Heart right ventricle (tissue), 16 donors: ENCODE measurements around the gene KATNBL1. TPM values are rescaled to one million over a fixed set of nuclear protein-coding genes. Genes with fewer than 3 reads are reported as not detected.

Experiments
- ATAC-seq, 8 donors: fragments of 200-7000 bp; cut with Tn5 transposase; one replicate each; pipeline ENCODE4 v1.9.1; 2020; ENCODE audit warnings: mild to moderate bottlenecking in 8 of 8, moderate library complexity in 8 of 8, moderate number of reproducible peaks in 1 of 8
- DNase-seq, 2 donors: peaks; one replicate each; pipeline ENCODE4 v3.0.0-alpha.2; 2020
- H3K27ac ChIP-seq, 10 donors: fragments of 200-600 bp; sonication (generic) in 2 of 10; one replicate each; pipeline versions ENCODE4 v1.5.0 to v1.8.0; 2020 to 2022; ENCODE audit warnings: mild to moderate bottlenecking in 3 of 10
- H3K27me3 ChIP-seq, 7 donors: fragments of 200-600 bp; one replicate each; pipeline ENCODE4 v1.8.0; 2021 to 2022; ENCODE audit warnings: mild to moderate bottlenecking in 2 of 7
- H3K36me3 ChIP-seq, 9 donors: fragments of 200-600 bp; sonication (generic) in 1 of 9; one replicate each; pipeline versions ENCODE4 v1.5.0 to v1.8.0; 2020 to 2022; ENCODE audit warnings: mild to moderate bottlenecking in 2 of 9
- H3K4me1 ChIP-seq, 9 donors: fragments of 200-600 bp; sonication (generic) in 1 of 9; one replicate each; pipeline versions ENCODE4 v1.5.0 to v1.8.0; 2020 to 2022; ENCODE audit warnings: mild to moderate bottlenecking in 4 of 9
- H3K4me3 ChIP-seq, 10 donors: fragments of 200-600 bp; sonication (generic) in 2 of 10; one replicate each; pipeline versions ENCODE4 v1.5.0 to v1.8.0; 2020 to 2022; ENCODE audit warnings: mild to moderate bottlenecking in 7 of 10, moderate library complexity in 2 of 10
- H3K9me3 ChIP-seq, 11 donors: fragments of 200-600 bp in 10 of 11; sonication (generic) in 2 of 11; one replicate each; pipeline versions ENCODE4 v1.5.0 to v1.8.0; 2013 to 2022; ENCODE audit warnings: mild to moderate bottlenecking in 2 of 11, control low read depth in 1 of 11, moderate library complexity in 1 of 11
- WGBS, 2 donors: extraction: QIAGEN DNeasy Blood & Tissue Kit; methylation state at CpG; one replicate each; pipeline ENCODE4 v1.1.7; 2013; ENCODE audit warnings: inconsistent platforms in 1 of 2; 5-methylcytosine and 5-hydroxymethylcytosine counted together
- intact Hi-C, 10 donors: fragments of 100-400 bp; cut with DNase I; formaldehyde crosslinking; loops; one replicate each; pipeline versions ENCODE4 v1.11.1 to v1.14.2; 2022
- polyA plus RNA-seq, 2 donors: library from polyadenylated mRNA; stranded (reverse); fragments of 200-250 nt; gene quantifications; one replicate each; pipeline ENCODE4 v1.2.3, GENCODE V29; 2013
- total RNA-seq, 10 donors: library from RNA; stranded (reverse); fragmentation: NEBNext Ultra II Directional in 3 of 10; extraction: Animal tissue kit (Norgen Biotek cat#: 25700) in 3 of 10; gene quantifications; one replicate each; pipeline versions ENCODE4 v1.2.1 to v1.2.4, GENCODE V29; 2021 to 2023
- TF ChIP-seq, protein P1 (sequence below), 9 donors: fragments of 200-600 bp; sonication (generic) in 2 of 9; IDR thresholded peaks; one replicate each; pipeline versions ENCODE4 v1.5.0 to v1.8.0; 2021 to 2022; ENCODE audit warnings: antibody characterized with exemption in 9 of 9, mild to moderate bottlenecking in 5 of 9, moderate library complexity in 1 of 9
- donor health status: Arrhythmogenic right ventricular cardiomyopathy.
- donor health status: ischemic (EF 13 %, LVEDD 7.1; RV severe dilation, severe dysfunction).
- donor health status: healthy with polysubstance abuse.
- donor health status: DM: no; HTN: yes; CAD: no.
- donor health status: DM: no; HTN: no; CAD: no.
- donor health status: ischemic (EF 25% LVEDD 6.9; RV normal size, moderate dysfunction).
- donor health status: ischemic (EF 25% LVEDD 5.7; RV mildly dilated, moderate dysfunction).
- donor health status: healthy.
- donor health status: DM: yes; HTN: yes; CAD: no.
- donor health status: Ischemic cardiomyopathy.
- donor health status: ischemic (EF 35%, LVEDD 5.7; RV mildly dilated, moderate dysfunction).
- donor health status: nonischemic (EF 11% LVEDD 7.7; RV severe dilation, severe dysfunction).
- donor health status: DM: yes; HTN: yes; CAD: no.
- donor health status: PGD.
- donor health status: ischemic (EF 29% LVEDD 5.4; RV normal size, mild dysfunction).
- donor health status: nonischemic (EF 23%, LVEDD 6.1; RV moderate dilation, normal function).

Gene KATNBL1
- total and polyA plus RNA-seq, 12 donors = 10.6 to 41.6 (median 17.4) TPM

DNA sequence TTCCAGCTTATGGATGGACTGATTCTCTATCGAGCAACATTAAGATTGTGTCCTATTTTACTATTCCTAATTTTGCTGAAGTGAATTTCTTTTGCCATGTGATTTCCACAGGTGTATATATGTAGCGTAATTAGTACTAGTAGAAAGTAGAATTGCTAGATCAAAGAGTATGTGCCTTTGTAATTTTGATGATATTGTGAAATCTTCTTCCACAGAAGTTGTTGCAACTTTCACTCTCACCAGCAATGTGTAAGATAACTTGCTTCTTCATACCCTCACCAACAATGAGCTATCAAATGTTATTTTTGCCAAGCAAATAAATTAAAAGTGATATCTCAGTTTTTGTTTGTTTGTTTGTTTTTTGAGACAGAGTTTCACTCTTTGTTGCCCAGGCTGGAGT is 102.6 kb downstream of the KATNBL1 start:
- intact Hi-C loops = loop anchor here in 5 of 10 donors (5.0 to 10.0 kb wide), 3 partner anchors 73 to 257 kb away; partner anchors contain the start of genes LPCAT4 (in 3 of the 5), AVEN (in 1 of the 5) and KATNBL1 (in 1 of the 5)
- no peaks in the 10 kb centered on the region for H3K36me3 ChIP-seq
- no peak for ATAC-seq

DNA sequence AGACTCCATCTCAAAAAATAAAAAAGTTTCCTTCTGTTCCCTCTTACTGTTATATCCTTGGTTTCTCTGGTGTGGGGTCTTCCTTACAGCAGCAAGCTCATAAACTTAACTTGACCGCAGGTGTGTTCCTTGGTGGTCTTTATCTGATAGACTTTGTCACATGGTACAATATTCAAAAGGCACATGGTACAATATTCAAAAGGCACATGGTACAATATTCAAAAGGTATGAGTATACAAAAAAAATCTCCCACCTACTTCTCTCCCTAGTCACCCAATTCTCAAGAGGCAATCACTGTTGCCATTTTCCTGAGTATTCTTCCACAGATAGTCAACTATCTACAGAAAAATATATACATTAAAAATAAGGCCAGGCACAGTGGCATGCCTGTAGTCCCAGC is 103.5 kb downstream of the KATNBL1 start:
- no peaks in the 10 kb centered on the region for H3K36me3 ChIP-seq
- peaks cover 3 to 11% (median 7%) of the 10 kb centered on the region in 9 donors for H3K4me1 ChIP-seq
- no peak overlapping the region for H3K4me3 ChIP-seq
- no peak overlapping the region for H3K27ac ChIP-seq
- TF ChIP-seq, protein P1, sequence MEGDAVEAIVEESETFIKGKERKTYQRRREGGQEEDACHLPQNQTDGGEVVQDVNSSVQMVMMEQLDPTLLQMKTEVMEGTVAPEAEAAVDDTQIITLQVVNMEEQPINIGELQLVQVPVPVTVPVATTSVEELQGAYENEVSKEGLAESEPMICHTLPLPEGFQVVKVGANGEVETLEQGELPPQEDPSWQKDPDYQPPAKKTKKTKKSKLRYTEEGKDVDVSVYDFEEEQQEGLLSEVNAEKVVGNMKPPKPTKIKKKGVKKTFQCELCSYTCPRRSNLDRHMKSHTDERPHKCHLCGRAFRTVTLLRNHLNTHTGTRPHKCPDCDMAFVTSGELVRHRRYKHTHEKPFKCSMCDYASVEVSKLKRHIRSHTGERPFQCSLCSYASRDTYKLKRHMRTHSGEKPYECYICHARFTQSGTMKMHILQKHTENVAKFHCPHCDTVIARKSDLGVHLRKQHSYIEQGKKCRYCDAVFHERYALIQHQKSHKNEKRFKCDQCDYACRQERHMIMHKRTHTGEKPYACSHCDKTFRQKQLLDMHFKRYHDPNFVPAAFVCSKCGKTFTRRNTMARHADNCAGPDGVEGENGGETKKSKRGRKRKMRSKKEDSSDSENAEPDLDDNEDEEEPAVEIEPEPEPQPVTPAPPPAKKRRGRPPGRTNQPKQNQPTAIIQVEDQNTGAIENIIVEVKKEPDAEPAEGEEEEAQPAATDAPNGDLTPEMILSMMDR (IDR thresholded peaks at IDR 0.05) = no peak
- intact Hi-C loops = loop anchor here in 5 of 10 donors (5.0 to 10.0 kb wide), 3 partner anchors 72 to 258 kb away; partner anchors contain the start of genes LPCAT4 (in 3 of the 5), AVEN (in 1 of the 5) and KATNBL1 (in 1 of the 5)
- ATAC-seq = no peak
- no peak for DNase-seq
- no peaks in the 10 kb centered on the region for H3K27me3 ChIP-seq
- peaks cover 0 to 4% (median 0%) of the 10 kb centered on the region in 11 donors for H3K9me3 ChIP-seq
- 93 to 98% methylated on average over 1 of the region's 1 CpG for WGBS, 2 donors

More for the DNA sequence above, 102.6 kb downstream of the KATNBL1 start:
- no peaks in the 10 kb centered on the region for H3K27me3 ChIP-seq
- DNase-seq = no peak
- TF ChIP-seq, protein P1 (IDR thresholded peaks at IDR 0.05) = no peak
- H3K27ac ChIP-seq = no peak overlapping the region
- WGBS, 2 donors = 89 to 91% methylated on average over 2 of the region's 2 CpGs
- peaks cover 0 to 4% (median 0%) of the 10 kb centered on the region in 11 donors for H3K9me3 ChIP-seq
- H3K4me1 ChIP-seq = peaks cover 3 to 10% (median 6%) of the 10 kb centered on the region in 9 donors
- no peak overlapping the region for H3K4me3 ChIP-seq

DNA sequence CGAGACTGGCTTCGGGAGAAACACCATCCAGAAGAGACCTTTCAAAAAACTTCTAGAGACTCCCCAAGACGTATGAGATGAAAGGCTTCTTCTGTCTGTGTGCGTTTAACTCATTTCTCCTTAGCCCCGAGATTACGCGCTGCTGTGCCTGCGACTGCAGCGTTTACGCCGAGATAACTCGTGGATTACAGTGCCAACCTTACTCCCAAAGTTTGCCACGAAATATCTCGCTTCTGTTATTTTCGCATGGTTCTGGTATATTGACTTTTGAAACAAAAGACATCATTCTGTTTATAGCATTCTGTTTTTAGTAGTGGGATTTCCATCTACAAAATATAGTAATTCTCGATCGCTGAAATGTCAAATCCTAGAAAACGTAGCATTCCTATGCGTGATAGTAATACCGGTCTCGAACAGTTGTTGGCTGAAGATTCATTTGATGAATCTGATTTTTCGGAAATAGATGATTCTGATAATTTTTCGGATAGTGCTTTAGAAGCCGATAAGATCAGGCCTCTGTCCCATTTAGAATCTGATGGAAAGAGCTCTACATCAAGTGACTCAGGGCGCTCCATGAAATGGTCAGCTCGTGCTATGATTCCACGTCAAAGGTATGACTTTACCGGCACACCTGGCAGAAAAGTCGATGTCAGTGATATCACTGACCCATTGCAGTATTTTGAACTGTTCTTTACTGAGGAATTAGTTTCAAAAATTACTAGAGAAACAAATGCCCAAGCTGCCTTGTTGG is 107.5 kb downstream of the KATNBL1 start:
- WGBS, 2 donors = 23% methylated on average over 29 of the region's 29 CpGs
- DNase-seq (no peak), ATAC-seq (peak in 6 of 8 donors; percentile 13 to 46 (median 30))
- intact Hi-C loops = loop anchor here in 8 of 10 donors (1.0 to 10.0 kb wide), 8 partner anchors 40 to 265 kb away; partner anchors contain the start of genes LPCAT4 (in 4 of the 8), AVEN (in 1 of the 8) and KATNBL1 (in 1 of the 8)
- peak overlapping the region; percentile 62 to 93 (median 84) for H3K27ac ChIP-seq
- peak overlapping the region; percentile 63 to 98 (median 86) for H3K4me3 ChIP-seq
- H3K9me3 ChIP-seq = peaks cover 0 to 4% (median 0%) of the 10 kb centered on the region in 11 donors
- H3K4me1 ChIP-seq = peaks cover 3 to 43% (median 31%) of the 10 kb centered on the region in 9 donors
- no peaks in the 10 kb centered on the region for H3K36me3 ChIP-seq
- H3K27me3 ChIP-seq = no peaks in the 10 kb centered on the region
- TF ChIP-seq, protein P1 (IDR thresholded peaks at IDR 0.05) = no peak

DNA sequence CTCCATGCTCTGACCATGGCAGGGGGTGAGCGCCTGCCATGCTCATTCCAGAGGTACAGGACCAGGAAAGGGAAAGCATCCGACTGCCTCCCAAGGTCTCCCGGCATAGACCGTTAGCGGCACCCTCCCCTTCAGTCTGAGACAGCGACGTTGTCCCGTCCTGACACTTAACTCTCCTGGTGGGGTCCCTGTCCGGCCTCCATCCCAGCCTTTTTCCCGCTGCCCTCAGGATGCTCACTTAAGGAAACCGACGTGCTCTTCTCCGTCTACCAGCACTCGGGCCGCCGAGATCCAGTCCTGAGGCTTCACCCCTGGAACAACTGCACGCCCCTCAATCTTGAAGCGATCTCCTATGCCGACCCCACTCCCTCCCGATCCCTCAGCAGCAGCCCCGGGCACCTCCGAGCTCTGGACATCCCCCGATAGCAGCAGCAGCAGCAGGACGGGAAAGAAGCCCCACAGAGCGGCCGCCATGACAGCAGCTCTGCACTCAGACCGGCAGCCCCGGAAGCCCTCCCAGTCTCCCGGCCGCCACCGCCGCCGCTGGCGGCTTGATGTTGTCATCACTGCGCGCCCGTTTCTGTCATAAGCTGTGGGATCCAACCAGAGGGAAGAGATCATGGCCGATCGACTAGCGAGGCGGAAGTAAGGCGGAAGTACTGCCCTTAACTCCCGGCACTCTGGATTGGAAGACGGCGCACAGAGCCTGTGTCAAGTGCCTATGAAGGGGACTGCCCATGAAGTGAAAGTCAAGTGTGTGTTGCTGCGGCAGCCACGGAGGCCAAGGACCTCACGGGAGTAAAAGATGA is 108.3 kb downstream of the KATNBL1 start, which contains the start of the genes EMC7 and PGBD4:
Gene EMC7 (minus strand): TSS at position 497 of the 809 bp plus-strand sequence. CDS start 23 bp downstream, at position 474.
Gene PGBD4 (plus strand): TSS at position 718 of the 809 bp plus-strand sequence. CDS start 449 bp downstream, outside the sequence.
- H3K4me3 ChIP-seq = peak within 1 kb of the TSS; percentile 63 to 98 (median 86)
- intact Hi-C loops = loop anchor here in 8 of 10 donors (1.0 to 10.0 kb wide), 9 partner anchors 39 to 266 kb away; partner anchors contain the start of genes LPCAT4 (in 4 of the 8), AVEN (in 1 of the 8), EMC4 (in 1 of the 8) and KATNBL1 (in 1 of the 8)
- no peaks in the 10 kb centered on the region for H3K27me3 ChIP-seq
- H3K27ac ChIP-seq = peak within 1 kb of the TSS; percentile 62 to 93 (median 84)
- DNase-seq (peak; percentile 98 to 99), ATAC-seq (peak; percentile 99 to 100 (median 100))
- H3K36me3 ChIP-seq = no peaks in the 10 kb centered on the region
- H3K4me1 ChIP-seq = peaks cover 3 to 43% (median 31%) of the 10 kb centered on the region in 9 donors
- TF ChIP-seq, protein P1 (IDR thresholded peaks at IDR 0.05) = no peak
- 0% methylated on average over 48 of the region's 48 CpGs for WGBS, 2 donors
- peaks cover 0 to 4% (median 0%) of the 10 kb centered on the region in 11 donors for H3K9me3 ChIP-seq
